HG02763 (cell line): Measurements from ENCODE around the gene COLGALT1.
"Not testable (repeated sequence)": the region's sequence is repeated elsewhere in the genome, so short reads cannot be mapped to it uniquely, and the experiment has no call there.

Experiments used
- ATAC-seq: cut with Tn5 transposase; IDR thresholded peaks from one replicate; pipeline ENCODE4 v1.9.1; 2021; ENCODE audit warnings: mild to moderate bottlenecking, moderate library complexity; ENCODE audit not compliant: unreplicated experiment

The COLGALT1 gene

DNA sequence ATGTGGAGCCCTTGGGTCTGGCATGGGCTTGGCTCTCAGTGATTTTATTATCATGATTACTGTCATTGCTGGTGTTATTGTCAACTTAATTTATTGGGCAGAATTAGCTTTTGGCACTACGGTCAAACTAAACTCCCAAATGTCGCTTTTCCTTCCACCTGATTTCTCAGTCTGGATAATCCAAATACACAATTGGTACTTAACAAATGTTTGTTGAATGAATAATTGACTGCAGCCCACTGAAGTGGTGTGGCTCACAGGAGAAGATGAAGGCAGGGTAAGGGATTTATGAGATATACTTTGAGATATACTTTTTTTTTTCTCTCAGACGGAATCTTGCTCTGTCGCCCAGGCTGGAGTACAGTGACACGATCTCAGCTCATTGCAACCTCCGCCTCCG is 1.5 kb downstream of the COLGALT1 start:
- no peak for ATAC-seq

DNA sequence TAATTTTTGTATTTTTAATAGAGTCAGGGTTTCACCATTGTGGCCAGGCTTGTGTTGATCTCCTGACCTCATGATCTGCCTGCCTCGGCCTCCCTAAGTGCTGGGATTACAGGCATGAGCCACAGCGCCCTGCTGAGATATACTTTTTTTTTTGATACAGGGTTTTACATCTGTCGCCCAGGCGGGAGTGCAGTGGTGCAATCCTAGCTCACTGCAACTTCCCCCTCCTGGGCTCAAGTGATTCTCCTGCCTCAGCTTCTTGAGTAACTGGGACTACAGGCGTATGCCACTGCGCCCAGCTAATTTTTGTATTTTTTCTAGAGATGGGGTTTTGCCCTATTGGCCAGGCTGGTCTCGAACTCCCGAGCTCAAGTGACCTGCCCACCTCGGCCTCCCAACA is 2.0 kb downstream of the COLGALT1 start:
- no peak for ATAC-seq

DNA sequence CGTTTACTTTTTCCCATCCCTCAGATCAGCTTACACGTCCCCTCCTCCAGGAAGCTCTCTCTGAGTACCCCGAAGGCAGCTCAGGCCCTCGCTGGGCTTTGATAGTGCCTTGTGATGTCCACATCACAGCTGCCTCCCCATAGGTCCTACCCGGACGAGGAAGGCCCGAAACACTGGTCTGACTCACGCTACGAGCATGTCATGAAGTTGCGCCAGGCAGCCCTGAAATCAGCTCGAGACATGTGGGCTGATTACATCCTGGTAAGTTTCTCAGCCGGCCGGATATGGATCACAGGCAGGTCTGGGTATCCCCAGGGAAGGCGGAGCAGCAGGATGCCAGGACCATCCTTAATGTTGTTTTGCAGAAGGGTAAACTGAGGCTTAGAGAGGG is 4.8 kb downstream of the COLGALT1 start:
- ATAC-seq = no peak

DNA sequence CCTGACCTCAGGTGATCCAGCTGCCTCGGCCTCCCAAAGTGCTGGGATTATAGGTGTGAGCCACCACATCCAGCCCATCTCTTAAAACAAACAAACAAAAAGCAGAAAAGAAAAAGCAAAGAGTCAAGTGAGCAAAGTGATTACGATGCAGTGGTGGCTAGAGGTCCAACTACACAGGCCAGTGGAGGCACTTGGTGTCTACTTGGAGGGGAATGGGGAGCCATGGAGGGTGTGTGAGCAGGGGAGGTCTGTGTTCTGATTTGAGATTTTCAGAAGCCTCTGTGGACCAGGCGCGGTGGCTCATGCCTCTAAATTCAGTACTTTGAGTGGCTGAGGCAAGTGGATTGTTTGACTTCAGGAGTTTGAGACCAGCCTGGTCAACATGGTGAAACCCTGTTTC is 6.6 kb downstream of the COLGALT1 start:
- no peak for ATAC-seq

DNA sequence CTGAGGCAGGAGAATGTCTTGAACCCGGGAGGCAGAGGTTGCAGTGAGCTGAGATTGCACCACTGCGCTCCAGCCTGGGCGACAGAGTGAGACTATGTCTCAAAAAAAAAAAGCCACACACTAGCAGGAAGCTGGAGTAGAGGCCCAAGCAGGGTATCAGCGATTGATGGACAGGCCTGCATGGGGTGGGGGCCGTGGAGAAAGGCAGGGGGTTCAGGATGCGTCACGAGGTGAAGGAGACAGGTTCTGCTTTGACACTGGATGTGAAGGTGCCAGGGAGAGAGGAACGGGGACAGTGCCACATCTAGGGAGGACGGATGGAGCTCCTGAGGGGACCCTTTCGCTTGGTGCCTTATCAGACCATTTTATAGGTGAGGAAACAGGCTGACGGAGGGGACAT is 7.1 kb downstream of the COLGALT1 start:
- no peak for ATAC-seq

DNA sequence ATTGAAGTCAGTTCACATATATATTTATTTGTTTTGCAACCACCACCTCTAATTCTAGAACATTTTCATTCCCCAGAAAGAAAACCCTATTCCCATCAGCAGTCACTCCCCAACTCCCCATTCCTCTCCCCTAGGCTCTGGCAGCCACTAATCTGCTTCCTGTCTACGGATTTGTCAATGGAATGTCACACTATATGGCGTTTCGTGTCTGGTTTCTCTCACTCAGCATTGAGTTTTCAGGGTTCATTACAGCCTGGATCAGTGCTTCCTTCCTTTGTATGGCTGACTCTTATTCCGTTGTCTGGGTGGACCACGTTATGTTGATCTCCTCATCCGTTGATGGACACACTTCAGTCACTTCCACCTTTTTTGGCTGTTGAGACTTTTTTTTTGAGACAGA is 9.3 kb downstream of the COLGALT1 start:
- ATAC-seq = no peak

DNA sequence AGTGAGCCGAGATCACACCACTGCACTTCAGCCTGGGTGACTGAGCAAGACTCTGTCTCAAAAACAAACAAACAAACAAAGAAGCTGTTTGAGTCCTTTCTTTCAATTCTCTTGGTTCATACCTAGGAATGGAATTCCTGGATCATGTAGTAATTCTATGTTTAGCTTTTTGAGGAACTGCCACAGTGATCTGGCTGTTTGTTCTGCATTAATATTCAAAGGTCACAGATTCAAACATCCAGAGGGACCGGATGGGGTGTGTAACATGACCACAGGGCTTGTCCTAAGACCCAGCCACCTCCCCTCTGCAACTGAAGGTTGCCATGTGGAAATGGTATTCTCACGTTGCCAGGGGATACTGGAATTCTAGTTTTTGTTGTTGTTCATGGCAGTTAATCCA is 10.2 kb downstream of the COLGALT1 start:
- no peak for ATAC-seq

DNA sequence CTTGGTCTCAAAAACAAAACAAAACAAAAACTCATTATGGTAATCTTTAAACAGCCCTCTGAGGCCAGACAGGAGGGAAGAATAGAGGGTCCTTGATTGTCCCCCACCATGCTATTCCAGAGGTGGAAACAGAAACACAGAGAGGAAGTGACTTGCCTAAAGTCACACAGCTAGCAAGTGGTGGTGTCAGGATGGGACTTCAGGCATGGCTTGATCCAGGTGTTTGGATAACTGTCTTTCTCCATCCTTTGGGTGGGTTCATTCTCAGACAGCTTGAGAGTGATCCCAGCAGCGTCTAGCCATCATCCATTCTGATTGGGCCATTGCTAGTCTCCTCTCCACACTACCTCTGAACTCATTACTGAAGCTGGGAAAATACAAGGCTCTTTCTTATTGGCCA is 12.5 kb downstream of the COLGALT1 start:
- no peak for ATAC-seq

DNA sequence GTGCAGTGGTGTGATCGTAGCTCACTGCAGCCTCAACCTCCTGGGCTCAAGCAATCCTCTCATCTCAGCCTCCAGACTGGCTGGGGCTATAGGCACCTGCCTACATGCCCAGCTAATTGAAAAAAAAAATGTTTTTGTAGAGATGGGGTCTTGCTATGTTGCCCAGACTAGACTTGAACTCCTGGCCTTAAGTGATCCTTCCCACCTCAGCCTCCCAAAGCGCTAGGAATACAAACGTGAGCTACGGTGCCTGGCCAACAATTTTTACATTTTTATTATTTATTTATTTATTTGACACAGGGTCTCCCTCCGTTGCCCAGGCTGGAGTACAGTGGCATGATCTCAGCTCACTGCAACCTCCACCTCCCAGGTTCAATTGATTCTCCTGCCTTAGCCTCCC is 14.8 kb downstream of the COLGALT1 start:
- ATAC-seq = not testable (repeated sequence)

DNA sequence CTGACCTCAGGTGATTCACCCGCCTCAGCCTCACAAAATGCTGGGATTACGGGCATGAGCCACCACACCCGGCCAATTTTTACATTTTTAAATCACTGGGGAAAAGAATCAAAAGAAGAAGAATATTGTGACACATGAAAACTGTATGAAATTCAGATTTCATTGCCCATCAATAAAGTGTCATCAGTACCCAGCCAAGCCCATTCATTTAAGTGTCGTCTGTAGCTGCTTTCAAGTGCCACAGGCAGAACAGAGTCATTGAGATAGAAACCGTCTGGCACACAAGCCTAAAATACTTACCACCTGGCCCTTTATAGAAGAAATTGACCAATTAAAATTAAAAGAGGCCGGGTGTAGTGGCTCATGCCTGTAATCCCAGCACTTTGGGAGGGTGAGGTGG is 15.3 kb downstream of the COLGALT1 start:
- no peak for ATAC-seq

DNA sequence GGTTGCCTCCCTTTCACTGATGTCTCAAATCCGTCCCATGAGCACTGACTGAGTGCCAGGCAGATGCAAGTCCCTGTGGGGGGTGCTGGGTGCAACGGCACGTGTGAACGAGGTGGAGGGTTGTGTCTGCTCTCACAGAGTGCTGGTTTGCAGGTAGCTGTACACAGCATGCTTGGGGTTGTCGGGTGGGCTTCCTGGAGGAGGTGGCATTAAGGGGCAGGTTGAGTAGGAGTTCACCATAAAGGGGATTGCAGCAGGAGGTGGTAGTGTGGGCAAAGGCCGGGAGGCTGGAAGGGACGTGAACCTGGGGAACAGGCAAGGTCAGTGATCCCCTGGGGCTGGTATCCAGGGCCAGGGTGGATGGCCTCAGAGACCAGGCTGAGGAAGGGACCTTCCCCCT is 17.2 kb downstream of the COLGALT1 start:
- ATAC-seq = no peak

DNA sequence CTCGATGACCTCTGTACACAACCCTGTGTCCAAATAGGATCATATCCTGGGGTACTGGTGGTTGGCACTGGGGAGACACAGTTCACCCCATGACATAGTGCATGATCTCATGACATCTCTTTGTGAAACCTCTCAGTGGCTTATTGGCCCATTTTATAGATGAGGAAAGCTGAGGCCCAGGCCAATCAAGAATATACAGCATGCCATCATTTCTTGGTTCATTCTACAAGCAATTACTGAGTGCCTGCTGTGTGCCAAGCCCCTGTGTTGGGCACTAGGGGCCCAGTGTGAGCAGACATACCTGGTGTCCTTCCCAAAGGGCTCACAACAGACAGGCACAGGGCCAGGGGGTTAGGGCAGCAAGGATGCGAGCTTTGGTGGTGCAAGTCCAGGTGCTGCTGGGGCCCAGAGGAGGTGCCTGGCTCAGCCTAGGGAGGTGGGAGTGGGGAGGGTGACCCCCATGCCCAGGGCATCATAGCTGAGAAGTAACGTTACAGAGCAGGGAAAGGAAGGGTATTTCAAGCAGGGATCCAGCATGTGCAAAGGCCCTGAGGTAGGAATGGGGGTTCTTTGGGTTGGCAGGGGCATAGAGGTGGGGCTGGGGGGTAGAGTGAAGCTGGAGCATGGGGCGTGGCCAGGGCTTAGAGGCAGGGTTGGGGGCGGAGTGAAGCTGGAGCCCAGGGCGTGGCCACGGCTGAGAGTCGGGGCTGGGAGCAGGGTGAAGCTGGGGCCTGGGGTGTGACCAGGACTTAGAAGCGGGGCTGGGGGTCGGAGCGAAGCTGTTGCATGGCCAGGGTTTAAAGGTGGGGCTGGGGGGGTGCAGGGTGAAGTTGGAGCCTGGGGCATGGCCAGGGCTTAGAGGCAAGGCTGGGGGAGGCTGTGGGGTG is 20.7 kb downstream of the COLGALT1 start:
- no peak for ATAC-seq

DNA sequence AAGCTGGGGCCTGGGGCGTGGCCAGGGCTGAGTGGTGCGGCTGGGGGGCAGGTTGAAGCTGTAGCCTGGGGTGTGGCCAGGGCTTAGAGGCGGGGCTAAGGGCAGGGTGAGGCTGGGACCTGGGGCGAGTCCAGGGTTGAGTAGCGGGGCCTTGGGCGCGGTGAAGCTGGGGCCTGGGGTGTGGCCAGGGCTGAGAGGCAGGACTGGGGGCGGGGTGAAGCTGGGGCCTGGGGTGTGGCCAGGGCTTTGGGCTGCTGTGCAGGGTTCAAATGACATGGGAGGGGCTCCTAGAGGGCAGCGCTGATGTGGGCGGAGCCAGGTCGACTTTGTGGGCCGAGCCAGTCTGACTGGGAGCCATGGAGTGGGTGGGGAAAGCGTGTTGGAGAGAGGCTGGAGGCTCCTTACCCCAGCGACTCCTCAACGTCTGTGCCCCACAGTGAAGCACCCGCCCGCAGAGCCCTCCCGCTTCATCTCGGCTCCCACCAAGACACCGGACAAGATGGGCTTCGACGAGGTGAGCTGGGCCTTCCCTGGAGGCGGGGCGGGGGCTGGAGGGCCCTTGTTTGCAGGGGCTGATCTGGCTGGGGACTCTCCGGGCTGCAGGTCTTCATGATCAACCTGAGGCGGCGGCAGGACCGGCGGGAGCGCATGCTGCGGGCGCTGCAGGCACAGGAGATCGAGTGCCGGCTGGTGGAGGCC is 21.5 kb downstream of the COLGALT1 start:
- no peak for ATAC-seq

DNA sequence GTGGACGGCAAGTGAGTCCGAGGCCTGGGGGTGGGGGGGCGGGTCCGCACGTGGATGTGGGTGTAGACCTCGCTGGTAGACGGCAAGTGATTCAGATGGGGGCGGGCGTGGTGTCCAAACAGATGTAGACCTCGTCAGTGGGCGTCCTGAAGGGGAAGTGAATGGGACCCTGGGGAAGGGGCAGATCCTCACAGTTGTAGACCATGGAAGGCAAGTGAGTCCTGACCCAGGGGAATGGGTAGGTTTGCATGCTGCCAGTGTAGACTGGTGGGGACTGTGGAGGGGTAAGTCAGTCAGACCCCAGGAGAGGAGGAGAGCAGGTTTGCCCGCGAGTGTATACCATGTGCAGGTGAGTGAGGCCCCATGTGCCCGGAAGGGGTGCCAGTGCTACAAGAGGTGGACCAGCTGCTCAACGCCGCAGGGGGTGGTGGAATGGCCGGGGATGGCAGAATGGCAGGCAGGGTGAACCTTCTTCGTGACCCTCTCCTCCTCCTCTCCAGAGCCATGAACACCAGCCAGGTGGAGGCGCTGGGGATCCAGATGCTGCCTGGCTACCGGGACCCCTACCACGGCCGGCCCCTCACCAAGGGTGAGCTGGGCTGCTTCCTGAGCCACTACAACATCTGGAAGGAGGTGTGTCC is 22.1 kb downstream of the COLGALT1 start:
- no peak for ATAC-seq

DNA sequence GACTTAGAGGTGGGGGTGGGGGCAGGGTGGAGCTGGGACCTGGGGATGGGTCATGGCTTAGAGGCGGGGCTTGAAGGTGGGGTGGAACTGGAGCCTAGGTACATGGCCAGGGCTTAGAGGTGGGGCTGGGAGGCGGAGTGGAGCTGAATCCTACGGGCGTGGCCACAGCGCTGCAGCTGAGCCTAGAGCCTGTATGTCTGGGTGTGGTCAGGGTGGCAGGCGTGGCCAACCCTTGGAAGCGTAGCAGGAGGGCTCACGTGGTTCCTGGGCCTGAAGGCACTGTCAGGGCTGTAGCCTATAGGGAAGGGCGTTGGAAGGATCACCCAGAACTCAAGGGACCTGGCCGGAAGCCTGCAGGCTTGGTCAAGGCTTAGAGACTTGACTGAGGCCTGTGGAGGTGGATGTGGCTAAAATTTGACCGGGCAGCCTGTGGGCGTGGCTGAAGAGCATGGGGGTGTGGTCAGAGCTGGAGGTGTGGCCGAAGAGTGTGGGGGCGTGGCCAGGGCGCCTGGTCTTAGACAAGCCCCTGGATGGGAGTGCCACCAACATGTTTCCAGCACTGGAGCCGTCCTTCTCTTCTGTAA is 24.3 kb downstream of the COLGALT1 start:
- no peak for ATAC-seq

DNA sequence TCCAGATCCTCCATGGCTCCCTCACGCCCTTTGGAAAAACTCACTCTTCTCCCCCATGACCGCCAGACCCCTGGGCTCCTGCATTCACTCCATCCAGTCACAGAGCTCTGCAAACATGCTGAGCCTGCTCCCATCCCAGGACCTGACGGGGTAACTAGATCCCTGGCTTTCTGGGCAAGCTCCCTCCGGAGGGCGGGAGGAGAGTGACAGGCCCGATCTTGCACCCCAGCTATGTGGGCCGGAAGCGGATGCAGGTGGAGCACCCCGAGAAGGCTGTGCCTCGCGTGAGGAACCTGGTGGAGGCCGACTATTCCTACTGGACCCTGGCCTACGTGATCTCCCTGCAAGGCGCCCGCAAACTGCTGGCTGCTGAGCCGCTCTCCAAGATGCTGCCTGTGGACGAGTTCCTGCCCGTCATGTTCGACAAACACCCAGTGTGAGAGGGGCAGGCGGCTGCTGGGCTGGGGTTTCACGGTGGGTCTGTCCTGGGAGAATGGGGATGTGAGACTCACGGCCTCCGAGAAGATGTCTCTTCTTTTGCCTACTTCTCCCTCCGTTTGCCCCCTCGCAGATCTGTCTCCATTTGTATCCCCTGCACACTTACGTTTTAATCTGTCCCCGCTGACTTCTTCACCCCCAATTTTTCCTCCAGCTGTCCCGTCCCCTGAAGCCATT is 25.2 kb downstream of the COLGALT1 start:
- no peak for ATAC-seq

DNA sequence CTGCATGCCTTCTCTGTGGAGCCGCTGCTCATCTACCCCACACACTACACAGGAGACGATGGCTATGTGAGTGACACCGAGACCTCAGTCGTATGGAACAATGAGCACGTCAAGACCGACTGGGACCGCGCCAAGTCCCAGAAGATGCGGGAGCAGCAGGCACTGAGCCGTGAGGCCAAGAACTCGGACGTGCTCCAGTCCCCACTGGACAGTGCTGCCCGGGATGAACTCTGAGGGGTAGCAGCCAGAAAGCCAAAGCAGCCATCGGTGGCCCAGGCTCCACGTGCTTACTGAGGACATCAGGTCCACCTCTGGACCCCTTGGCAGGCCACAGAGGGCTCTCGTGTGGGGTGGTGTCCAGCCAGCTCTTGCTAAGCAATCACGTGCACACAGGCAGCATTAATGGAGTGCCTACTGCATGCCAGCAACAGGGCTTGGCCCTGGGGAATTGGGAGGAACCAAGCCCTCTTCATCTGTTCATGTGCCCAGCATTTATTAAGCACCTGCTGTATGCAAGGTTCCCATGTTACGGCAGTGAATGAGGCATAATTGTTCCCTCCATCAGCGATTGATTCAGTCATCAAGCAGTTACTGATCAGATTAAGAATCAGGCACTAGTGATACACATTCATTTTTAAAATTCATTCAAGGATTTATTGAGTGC is 25.9 kb downstream of the COLGALT1 start:
- no peak for ATAC-seq

DNA sequence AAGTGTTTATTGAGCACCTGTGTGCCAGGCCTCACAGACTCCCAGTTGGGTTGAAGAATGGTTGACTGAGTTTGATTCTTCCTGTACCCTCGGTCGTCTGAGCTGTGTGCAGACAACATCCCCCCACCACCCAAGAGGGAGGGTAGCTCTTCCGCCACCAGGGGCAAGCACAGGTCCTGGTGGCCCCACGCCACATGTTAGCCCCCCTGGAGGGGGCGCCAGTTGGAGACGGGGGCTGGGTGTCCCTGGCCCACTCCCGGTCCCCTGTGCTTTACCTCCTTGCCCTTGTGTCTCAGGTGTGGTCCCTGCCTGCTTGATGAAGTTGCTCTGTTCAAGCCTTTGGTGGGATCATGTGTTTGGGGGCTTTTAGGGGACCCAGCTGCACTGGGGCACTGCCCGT is 27.2 kb downstream of the COLGALT1 start:
- ATAC-seq = no peak

DNA sequence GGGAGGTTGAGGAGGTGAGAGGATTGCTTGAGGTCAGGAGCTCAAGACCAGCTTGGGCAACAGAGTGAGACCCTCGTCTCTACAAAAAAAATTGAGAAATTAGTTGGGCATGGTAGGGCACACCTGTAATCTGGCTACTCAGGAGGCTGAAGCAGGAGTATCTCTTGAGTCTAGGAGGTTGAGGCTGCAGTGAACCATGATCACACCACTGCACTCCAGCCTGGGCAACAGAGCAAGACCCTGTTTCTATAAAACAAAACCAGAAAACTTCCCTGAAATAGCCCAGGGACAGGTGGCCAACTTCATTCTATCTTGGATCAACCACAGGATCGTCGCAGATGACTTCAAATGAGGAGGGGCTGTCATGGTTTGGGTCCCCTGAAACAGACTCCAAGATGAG is 28.7 kb downstream of the COLGALT1 start:
- ATAC-seq = no peak

DNA sequence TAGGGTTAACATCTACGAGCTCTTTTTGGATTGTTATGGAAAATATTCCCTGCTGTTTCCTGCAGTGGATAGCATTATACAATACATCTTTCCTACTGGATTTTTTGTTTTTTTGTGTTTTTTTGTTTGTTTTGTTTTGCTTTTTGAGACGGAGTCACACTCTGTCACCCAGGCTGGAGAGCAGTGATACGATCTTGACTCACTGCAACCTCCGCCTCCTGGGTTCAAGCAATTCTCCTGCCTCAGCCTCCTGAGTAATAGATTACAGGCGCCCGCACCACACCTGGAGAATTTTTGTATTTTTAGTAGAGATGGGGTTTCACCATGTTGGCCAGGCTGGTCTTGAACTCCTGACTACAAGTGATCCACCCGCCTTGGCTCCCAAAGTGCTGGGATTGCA is 29.9 kb downstream of the COLGALT1 start:
- ATAC-seq = not testable (repeated sequence)
